Measurements from ENCODE around the gene PEPD. TPM values are rescaled to one million over a fixed set of nuclear protein-coding genes. Genes with fewer than 3 reads are reported as not detected.

PEPD gene
- total RNA-seq, 3 donors from 2014 or later: 42.1 to 127 (median 82.3) TPM

DNA sequence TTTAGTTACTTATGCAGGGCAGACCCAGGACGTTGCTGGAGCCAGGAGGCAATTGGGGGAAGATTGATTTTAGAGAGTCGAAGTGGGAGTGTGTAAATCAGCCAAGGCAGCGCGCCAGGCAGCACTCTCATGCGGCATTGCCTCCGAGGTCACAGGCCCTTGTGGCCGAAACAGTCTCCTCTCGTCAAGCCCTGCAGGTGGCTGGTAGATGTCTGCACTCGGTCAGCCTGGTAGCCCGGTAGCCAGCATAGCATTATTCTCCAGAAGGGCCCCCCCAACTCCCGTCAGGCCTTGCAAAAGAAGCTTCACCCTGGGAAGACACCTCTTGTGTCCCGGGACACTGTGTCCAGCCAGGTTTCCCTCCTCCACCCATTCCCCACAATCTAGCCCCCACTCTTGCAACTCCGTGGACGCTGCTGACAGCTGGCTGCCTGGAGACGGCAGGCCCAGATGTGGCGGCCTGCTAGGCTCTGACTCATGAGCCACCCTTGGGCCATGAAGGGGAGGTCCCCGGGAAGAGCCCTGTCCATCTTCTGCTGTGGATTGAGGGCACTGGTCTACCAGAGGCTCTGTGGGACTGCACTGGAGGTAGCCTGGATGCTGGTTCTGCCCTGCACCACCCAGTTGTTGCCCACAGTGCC is 2.6 kb upstream of the PEPD start:
- H3K4me1 ChIP-seq: peaks cover 0 to 4% of the 10 kb centered on the region in 2 donors
- no peaks in the 10 kb centered on the region for H3K9me3 ChIP-seq
- no peak for DNase-seq (ENCODE audit: low spot score in 2 of 2)
- no peak overlapping the region for H3K4me3 ChIP-seq
- intact Hi-C loops (cut with DNase I; ENCODE audit: low total_unique reads): no loop called here
- TF ChIP-seq POLR2A (IDR thresholded peaks at IDR 0.05) (no peak), POLR2AphosphoS5 (IDR thresholded peaks at IDR 0.05) (no peak)
- TF ChIP-seq, protein P1, sequence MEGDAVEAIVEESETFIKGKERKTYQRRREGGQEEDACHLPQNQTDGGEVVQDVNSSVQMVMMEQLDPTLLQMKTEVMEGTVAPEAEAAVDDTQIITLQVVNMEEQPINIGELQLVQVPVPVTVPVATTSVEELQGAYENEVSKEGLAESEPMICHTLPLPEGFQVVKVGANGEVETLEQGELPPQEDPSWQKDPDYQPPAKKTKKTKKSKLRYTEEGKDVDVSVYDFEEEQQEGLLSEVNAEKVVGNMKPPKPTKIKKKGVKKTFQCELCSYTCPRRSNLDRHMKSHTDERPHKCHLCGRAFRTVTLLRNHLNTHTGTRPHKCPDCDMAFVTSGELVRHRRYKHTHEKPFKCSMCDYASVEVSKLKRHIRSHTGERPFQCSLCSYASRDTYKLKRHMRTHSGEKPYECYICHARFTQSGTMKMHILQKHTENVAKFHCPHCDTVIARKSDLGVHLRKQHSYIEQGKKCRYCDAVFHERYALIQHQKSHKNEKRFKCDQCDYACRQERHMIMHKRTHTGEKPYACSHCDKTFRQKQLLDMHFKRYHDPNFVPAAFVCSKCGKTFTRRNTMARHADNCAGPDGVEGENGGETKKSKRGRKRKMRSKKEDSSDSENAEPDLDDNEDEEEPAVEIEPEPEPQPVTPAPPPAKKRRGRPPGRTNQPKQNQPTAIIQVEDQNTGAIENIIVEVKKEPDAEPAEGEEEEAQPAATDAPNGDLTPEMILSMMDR (IDR thresholded peaks at IDR 0.05): no peak
- H3K27me3 ChIP-seq: peaks cover 0 to 19% of the 10 kb centered on the region in 2 donors
- no peak overlapping the region for H3K27ac ChIP-seq
- no peaks in the 10 kb centered on the region for H3K36me3 ChIP-seq

DNA sequence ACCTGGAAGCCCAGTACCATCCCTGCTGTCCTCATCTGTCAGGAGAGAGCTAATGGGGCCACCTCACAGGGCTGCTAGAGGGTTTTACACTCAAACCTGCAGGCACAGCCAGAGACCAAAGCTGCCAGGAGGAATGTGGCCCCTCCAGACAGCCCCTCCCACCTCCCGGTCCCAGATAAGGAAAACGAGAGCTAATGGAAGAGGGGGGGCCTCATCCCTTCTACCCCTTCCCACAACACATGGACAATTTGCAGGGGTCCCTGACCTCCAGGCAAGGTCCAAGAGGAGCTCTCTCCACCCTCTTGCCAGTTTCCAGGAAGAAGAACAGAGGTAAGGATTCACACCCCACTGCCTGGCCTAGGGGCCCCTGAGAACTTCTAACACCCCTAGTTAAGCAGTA is 1.6 kb upstream of the PEPD start:
- Histone ChIP-seq H3K9me3 (no peaks in the 10 kb centered on the region), H3K4me3 (no peak overlapping the region), H3K27ac (no peak overlapping the region), H3K36me3 (no peaks in the 10 kb centered on the region), H3K4me1 (peaks cover 0 to 4% of the 10 kb centered on the region in 2 donors), H3K27me3 (peaks cover 0 to 11% of the 10 kb centered on the region in 2 donors)
- intact Hi-C loops (cut with DNase I; ENCODE audit: low total_unique reads): no loop called here
- TF ChIP-seq, protein P1 (IDR thresholded peaks at IDR 0.05): no peak
- TF ChIP-seq POLR2AphosphoS5 (IDR thresholded peaks at IDR 0.05): no peak
- TF ChIP-seq POLR2A (IDR thresholded peaks at IDR 0.05): no peak
- DNase-seq (ENCODE audit: low spot score in 2 of 2): no peak

DNA sequence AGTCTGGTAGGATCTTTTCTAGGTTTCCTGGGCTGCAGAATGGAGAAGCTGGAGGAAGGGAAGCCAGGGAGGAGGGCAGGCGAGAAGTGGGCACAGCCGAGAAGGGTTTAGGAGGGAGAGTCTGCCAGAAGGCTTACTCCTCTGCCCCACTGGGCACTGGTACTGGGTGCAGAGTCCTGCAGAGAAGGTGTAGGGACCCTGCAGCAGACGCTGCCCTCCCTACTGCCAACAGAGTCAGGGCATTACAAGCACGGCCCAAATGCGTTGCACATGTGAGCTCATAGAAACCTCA is 726 bp upstream of the PEPD start:
- Histone ChIP-seq H3K4me1 (peaks cover 0 to 4% of the 10 kb centered on the region in 2 donors), H3K4me3 (peak overlapping the region; percentile 82 to 97 (median 93)), H3K27me3 (peaks cover 0 to 4% of the 10 kb centered on the region in 2 donors), H3K36me3 (no peaks in the 10 kb centered on the region), H3K9me3 (no peaks in the 10 kb centered on the region), H3K27ac (peak overlapping the region in 1 of 2 donors; percentile 40)
- intact Hi-C loops (cut with DNase I; ENCODE audit: low total_unique reads): no loop called here
- DNase-seq (ENCODE audit: low spot score in 2 of 2): no peak
- no peak for TF ChIP-seq POLR2AphosphoS5 (IDR thresholded peaks at IDR 0.05)
- TF ChIP-seq POLR2A (IDR thresholded peaks at IDR 0.05): no peak
- TF ChIP-seq, protein P1 (IDR thresholded peaks at IDR 0.05): no peak

DNA sequence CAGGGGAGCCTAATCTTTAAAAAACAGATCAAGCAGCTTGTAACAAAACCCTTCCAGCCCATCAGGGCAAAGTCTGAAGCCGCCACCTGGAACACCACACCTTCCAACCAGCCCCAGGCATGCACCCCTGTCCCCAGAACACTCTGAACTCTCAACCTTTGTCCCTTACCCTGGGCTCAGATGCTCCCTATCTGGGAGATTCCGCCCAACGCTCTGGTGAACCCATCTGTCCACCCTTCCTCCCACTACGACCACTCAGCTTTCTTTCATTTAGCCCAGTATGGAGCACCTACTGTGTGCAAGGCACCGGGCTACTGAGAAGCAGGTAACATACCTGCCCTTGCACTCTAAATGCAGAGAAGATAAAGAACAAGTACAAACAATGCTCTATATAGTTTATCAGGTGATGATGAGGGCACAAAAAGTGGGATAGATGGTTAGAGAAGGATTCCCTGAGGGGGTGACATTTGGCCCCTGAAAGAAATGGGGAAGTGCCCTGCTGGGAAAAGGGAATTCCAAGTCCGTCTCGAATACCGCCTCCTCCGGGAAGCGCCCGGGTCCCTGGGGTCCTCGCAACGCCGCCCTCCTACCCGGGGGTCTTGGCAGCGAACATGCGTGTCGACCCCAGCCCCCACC is 629 bp downstream of the PEPD start:
- Histone ChIP-seq H3K4me1 (peaks cover 0 to 4% of the 10 kb centered on the region in 2 donors), H3K4me3 (peak overlapping the region; percentile 82 to 97 (median 93)), H3K27ac (peak overlapping the region; percentile 49 to 61), H3K36me3 (no peaks in the 10 kb centered on the region), H3K9me3 (no peaks in the 10 kb centered on the region), H3K27me3 (no peaks in the 10 kb centered on the region)
- TF ChIP-seq, protein P1 (IDR thresholded peaks at IDR 0.05): no peak
- TF ChIP-seq POLR2AphosphoS5 (IDR thresholded peaks at IDR 0.05) (no peak), POLR2A (IDR thresholded peaks at IDR 0.05) (no peak)
- intact Hi-C loops (cut with DNase I; ENCODE audit: low total_unique reads): no loop called here
- DNase-seq (ENCODE audit: low spot score in 2 of 2): no peak

DNA sequence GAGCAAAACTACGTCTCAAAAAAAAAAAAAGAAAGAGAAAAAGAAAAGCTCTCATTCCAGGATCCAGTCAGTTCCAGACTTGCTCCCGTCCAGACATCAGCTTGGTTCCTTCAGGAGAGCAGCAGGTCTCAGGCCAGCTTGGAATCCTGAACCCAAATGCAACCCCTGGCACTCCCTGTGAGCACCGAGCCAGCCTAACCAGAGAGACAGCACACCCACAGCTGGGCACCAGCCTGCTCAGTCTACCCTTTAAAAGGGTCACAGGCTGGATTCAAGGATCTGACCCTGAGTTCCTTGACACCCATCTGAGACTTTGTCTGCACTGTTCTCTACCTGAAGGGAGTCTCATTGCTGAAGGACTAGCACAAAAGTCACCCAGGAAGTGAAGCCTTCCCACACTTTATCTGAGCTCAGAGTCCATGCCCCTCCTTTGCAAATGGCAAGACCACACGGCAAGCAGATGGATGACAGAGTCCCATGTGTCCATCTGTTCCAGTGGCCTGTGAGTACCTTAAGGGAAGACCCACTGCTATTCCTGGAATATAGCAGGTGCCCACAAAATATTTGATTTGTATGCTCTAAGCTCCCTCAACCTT is 1.4 kb downstream of the PEPD start:
- H3K27me3 ChIP-seq: no peaks in the 10 kb centered on the region
- intact Hi-C loops (cut with DNase I; ENCODE audit: low total_unique reads): no loop called here
- H3K36me3 ChIP-seq: no peaks in the 10 kb centered on the region
- peaks cover 0 to 4% of the 10 kb centered on the region in 2 donors for H3K4me1 ChIP-seq
- no peak overlapping the region for H3K27ac ChIP-seq
- DNase-seq (ENCODE audit: low spot score in 2 of 2): no peak
- H3K9me3 ChIP-seq: no peaks in the 10 kb centered on the region
- TF ChIP-seq, protein P1 (IDR thresholded peaks at IDR 0.05): no peak
- TF ChIP-seq POLR2A (IDR thresholded peaks at IDR 0.05): no peak
- no peak for TF ChIP-seq POLR2AphosphoS5 (IDR thresholded peaks at IDR 0.05)
- peak overlapping the region in 1 of 3 donors; percentile 82 for H3K4me3 ChIP-seq
